ENCODE data around the gene MFF.
"Not testable (repeated sequence)": the region's sequence is repeated elsewhere in the genome, so short reads cannot be mapped to it uniquely, and the experiment has no call there.

MFF gene

DNA sequence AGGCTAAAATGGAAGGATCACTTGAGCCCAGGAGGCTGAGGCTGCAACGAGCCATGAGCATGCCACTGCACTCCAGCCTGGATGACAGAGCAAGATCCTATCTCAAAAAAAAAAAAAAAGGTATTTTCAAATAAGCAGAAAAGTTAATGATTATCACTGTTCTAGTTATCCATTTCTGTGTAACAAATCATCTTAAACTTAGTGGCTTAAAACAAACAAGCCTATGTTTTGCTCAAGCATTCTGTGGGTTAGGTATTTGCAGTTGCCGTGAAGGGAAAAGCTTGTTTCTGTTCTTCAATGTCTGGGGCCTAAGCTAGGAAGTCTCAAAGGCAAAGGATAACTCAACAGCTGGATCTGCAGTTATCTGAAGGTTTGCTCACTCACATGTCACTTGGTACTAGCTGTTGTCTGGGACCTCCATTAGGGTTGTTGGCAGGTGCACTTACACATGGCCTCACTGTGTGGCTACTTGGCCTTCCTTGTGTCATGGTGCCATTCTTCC, 14.1 kb downstream of the MFF start:
- no peak for DNase-seq

DNA sequence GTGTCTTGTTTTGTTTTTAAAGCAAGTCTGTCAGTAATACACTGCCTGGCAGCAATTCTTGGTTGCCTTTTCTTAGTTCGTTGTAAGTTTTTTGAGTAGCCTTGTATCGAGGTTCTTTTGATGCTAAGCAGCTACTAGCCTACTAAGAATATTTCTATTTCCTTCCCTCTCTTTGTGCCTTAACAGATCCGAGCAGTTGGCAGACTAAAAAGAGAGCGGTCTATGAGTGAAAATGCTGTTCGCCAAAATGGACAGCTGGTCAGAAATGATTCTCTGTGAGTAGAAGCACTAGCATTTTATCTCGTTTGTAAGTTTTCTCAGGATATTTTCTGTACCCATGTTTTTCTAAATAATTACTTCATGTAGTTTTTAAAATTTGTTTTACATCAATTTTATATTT, 15.1 kb downstream of the MFF start:
- DNase-seq, result no peak

DNA sequence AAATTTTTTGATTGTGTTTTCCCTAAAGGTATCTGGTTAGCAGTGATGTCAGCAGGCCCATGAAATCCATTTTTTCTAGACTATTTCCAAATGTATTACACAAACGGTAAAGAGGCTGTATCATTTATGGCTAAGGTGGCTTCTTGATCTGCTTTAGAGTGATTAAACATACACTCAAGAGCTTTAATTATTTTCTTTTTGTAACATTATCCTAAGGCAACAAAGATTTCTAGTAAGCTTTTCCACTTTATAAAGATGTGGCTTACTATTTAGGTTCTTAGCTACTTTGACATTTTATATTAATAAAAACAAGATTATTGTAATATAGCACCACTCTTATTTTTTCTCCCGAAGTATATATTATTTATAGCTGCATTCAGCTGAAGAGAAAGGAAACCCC, 16.5 kb downstream of the MFF start:
- DNase-seq, result no peak

DNA sequence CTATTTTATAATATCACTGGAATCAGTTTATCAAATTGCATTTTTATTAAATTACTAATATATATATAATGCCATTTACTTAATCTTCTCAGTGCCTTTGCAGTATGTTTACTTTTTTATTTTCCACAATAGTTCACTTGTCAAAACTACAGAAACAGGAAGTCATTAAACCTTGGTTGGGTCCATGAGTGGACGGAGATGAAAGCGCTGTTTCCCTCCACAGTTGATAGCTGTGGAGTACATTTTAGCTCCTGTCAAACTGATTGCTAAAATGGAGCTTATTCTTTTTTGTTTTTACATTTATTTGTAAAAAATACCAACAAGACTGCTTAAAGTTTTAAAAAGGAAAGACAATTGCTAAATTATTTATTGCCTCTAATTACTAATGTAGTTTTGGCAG, 19.2 kb downstream of the MFF start:
- no peak for DNase-seq

DNA sequence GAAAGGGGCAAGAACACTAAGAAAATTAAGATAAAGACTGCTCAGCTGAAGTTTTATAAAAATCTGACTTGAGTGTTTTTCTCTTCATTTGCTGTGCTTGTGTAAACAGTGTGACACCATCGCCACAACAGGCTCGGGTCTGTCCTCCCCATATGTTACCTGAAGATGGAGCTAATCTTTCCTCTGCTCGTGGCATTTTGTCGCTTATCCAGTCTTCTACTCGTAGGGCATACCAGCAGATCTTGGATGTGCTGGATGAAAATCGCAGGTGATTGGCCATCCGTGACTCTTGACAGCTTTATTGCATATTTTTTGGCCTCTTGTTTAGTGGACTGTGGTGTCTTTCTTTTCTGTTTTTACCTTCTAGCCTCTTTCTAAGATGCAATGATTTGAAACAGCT, 22.1 kb downstream of the MFF start:
- no peak for DNase-seq

DNA sequence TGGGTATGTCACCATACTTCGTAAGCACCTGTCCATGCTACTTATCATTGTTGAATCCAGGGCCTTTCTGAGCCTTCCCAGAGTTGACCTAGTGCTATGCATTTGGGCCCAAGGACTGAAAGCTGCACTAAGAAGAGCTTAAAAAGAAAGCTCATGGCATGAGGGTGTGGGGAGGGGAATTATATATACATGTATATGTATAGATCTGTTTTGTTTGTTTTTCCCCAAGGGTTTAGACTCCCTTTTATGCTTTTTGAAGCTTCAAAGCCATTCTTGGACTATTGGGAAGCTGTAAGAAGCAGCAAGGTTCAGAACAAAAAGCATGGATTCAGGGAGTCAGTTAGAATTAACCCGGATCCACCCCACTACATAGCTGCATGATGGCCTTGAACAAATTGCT, 23.3 kb downstream of the MFF start:
- DNase-seq, result no peak

DNA sequence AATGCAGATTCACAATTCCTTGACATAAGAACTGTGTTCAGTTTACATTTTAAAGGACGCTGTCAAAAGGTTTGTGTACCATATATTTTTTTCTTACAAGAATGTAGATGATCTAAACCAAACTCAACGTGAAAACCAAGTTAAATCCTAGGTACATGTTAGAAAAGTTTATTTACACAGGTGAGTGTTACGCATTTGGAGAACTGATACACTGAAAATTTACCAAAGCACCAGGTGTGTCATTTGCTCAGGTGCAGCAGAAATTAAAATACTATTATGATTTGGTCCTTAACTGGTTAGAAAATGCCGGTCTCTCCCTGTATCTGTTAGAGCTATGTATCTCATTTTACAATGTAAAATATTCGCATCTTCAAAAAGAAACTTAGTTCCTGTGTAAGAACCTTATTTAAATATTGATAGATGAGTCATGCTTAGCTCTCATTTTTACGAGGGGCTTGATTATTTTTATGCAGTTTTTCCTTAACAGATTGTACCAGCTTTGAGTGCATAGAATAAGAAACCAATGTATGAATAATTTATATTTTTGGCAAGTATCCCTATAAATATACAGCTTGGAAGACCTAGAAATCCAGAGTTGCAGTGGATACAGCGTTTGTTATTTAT, 25.1 kb downstream of the MFF start:
- no peak for DNase-seq

DNA sequence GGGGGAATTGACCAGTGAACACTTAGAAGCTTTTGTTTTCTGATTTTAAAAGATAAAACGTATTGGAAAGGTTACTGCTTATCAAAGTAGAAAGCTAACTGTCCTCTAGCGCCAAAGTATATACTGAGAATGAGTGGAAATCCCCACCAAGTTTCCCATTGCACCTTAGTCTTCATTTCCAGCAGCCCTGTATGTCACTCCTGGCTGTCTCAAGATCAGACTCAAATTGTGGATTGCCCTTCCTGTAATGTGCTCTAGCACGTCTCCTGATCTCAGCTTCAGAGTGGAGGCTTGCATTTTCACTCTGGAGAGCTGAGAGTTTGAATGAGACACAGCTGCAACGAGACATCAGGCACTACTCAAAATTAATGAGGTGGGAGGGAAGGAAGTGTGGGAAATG, 26.6 kb downstream of the MFF start:
- no peak for DNase-seq

DNA sequence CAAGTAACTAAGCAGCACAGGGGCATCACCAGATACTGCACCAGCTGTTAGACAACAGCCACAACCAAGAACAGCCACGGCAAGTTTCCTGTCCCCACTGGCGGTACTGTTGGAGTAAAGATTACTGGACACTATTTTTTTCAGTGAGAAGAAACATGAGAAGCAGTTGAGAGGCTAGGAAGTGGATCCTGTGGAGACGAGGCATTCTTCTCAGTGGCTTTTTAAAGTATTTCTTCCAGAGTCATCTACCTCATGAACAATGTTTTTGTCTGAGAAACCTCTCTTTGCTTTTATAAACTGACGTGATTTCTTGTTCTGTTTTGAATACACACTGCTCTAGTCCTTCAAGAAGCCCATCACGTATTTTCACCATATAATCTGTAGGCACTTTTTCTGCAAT, 35.3 kb downstream of the MFF start:
- DNase-seq, result no peak

DNA sequence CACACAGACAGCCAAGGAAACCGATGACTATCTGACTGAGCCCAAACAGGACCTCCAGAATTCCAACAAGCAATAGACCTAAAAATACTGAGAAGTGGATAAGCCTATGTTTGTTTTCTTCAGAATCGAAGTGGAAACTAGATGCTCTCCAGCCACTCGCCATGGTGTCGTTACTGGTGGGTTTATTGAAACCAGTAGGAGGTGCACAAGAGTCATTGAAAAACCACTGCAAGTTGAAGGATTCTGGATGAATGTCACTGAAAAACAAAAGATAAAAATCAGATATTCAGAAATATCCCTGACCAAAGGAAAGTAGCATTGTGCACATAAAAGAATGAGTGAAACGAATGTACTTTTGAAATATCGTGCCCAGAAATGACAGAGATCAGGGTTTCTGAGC, 38.7 kb downstream of the MFF start:
- DNase-seq, result no peak

DNA sequence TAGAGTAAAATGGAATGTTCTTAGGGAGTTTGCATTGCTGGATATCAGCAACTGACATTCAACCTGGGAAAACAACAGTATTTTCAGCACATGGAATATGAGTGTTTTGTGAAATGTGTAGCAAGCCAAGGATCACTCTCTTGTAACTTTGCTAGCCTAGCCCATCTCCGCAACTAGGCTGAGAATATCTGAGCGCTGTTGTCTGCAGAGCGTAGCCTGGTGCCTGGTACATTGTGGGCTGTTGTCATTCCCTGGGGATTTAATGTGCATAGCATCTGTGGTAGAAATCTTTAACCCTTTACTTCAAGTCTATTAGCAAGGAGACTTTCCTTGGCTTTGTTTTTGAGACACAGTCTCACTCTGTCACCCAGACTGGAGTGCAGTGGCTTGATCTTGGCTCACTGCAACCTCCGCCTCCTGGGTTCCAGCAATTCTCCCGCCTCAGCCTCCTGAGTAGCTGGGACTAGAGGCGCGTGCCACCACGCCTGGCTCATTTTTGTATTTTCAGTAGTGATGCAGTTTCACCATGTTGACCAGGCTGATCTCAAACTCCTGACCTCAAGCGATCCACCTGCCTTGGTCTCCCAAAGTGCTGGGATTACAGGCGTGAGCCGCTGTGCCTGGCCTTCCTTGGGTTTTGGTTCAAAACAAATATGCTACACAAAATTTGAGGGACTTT, 39.7 kb downstream of the MFF start:
- not testable (repeated sequence) for DNase-seq

DNA sequence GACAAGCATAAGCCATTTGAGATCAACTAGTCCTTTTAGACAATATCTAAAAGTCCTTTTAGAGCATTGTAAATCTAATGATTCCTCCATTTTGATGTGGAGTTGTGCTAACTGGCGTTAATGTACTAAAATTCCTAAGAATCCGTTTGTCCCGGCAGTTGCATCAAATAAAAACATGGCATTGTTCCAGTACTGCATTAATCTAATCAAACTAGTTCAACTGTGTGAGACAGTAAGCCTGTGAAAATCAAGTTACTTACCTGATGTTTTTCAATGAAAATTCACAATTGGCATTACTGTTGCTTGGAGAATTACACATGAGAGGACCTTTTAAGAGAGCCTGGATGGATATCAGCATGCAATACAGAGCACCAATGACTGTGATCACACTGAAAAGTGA, 40.8 kb downstream of the MFF start:
- DNase-seq, result no peak

DNA sequence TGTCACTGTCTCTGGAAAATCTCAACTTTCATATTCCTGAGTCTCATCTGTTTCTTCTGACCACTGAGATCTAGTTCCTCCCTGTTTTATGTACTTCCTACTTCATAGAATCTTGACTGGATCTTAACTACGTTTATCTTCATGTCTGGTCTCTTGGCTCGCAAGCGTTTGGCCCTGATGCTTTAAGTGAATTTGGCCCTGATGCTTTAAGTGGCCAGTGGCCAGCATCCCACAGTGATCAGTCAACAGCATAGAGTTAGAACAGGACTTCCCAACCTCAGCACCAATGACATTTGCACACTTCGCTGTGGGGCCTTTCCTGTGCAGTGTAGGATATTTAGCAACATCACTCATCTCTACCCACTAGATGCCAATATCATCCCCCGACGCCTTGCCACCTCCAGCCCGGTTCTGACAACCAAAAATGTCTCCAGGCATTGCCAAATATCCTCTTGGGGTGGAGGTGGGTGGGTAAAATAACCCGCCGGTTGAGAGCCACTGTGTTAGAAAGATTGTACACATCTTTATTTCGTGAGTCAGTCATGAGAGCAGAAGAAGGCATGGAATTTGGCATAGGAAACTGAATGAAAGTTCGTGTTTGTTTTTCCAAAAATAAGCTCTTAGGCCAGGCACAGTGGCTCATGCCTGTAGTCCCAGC, 41.8 kb downstream of the MFF start:
- DNase-seq, result no peak

DNA sequence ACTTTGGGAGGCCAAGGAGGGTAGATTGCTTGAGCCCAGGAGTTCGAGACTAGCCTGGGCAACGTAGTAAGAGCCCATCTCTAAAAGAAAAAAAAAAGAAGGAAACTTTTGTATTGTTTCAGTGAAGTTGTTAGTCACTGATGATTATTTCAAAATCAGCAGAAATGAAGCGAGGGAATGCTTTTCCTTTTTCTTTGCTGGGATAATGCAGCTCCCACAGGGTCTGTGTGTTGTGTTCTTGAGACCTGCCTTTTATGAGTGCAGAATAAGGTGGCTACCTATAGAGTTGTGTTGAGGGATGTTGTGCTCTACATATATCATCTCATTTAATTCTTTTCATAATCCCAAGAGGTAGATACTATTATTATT, 42.4 kb downstream of the MFF start:
- no peak for DNase-seq

DNA sequence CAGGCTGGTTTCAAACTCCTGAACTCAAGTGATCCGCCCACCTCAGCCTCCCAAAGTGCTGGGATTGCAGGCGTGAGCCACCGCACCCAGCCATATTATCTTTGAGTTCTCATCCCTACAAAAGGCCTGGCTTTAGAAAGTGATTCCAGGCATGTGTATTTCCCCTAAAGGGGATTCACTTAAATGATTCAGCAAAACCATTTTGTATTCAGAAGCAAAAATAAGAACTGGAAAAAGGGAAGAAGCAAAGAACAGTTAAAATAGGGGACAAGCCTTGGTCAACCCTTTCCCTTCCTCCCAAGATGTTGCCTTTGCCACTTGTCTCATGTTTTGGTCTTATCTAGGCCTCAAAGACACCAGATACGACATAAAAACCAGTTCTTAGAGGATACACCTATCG, 43.5 kb downstream of the MFF start:
- no peak for DNase-seq

DNA sequence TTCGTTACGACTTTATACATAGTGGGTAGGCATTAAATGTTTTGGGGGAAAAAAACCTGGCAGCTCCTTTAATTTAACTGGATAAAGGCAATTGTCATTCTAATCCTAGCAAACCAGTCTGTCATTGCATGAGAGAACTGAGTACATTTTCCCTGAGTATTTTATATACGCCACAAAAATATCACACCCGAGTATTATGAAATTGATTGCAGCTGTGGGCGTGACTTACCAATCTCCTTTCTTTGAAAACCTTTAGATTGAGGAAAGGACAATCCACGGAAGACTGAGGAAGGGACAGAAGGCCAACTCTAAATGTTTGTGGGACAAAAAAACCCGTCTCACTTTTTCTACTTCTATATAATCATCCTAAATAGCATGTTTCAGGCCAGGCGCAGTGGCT, 45.0 kb downstream of the MFF start:
- DNase-seq, result no peak

DNA sequence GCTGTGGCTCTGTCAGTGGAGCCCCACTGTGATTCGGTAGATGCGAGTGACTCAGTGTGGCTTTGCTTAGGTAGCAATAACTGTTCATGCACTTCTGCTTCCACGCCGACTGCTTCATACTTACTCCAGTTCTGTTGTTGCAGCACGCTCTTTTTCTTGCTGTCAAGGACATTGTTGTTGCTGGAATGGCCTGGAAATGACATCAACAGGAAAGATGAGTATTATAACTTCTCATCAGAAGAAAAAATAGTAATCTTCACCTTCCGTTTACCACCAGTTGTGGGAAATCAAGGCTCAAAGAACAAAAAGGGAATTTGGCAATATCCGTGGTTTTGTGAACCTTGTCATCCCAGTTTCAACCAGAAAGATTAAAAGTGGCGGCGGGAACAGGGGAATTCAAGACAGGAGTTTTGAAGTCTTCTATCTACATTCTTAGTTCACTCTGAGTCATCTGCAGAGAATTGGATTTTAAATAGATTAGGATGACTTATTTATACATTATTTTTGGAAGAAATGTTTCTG, 45.8 kb downstream of the MFF start:
- DNase-seq, result no peak

DNA sequence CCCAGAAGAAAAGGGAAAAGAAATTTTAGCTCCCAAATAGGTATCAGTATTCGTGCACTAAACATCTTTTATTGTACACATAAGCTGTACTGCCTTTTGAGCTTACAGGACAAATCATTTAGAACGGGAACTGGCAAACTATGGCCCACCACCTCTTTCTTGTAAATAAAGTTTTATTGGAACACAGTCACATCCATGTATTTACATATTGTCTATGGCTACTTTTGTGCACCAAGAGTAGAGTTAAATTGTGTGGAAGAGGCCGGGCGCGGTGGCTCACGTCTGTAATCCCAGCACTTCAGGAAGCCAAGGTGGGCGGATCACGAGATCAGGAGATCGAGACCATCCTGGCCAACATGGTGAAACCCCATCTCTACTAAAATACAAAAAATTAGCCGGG, 48.3 kb downstream of the MFF start:
- no peak for DNase-seq

DNA sequence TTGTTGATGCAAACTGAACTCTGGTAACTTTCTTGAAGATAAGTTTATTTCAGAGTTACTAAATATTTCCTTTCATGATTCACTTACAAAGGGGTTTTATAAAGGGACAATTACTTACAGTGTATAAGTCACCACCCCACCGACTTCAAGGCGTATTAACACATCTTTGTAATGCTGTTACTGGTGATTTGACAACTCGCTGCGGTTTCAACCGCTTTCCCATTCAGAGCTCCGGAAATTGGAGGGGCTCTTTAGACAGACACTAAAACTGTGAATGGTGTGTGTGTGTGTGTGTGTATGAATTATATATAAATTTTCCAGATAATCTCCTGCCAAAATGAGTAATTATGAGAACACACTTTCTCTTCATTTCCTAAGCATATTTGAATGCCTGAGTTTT, 49.1 kb downstream of the MFF start:
- peak; percentile 15 for DNase-seq

DNA sequence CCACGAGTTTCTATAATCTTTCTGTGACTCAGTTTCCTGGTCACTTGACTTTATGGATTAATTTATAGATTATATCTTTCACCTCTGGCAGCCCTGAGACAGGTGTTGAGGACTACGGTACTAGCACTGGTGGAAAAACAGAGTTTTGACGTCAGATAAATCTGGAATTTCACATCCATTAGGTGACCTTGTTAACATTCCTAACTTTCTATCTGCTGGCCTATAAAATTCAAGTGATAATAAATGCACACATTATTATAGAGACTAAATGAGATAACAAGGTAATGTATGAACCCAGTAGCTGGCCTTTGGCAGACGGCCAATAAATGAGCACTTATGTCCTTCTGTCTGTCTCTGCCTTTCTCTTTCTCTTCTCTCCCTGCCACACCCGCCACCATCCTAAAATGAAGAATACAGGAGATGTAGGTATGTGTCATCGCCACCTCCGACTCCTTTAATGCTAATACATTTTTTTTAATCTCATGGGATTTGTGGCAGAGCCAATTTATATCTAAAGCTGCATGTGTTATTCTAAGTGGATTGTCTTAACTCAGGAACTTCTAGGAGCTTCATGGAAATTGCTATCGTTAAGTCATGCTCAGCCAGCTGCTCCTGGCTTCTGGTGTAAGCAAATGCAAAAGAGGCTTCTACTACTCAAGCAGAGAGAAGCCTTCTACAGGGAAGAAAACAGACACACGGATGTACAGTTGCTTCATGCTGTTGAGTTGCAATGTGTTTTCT, 51.8 kb downstream of the MFF start:
- no peak for DNase-seq

DNA sequence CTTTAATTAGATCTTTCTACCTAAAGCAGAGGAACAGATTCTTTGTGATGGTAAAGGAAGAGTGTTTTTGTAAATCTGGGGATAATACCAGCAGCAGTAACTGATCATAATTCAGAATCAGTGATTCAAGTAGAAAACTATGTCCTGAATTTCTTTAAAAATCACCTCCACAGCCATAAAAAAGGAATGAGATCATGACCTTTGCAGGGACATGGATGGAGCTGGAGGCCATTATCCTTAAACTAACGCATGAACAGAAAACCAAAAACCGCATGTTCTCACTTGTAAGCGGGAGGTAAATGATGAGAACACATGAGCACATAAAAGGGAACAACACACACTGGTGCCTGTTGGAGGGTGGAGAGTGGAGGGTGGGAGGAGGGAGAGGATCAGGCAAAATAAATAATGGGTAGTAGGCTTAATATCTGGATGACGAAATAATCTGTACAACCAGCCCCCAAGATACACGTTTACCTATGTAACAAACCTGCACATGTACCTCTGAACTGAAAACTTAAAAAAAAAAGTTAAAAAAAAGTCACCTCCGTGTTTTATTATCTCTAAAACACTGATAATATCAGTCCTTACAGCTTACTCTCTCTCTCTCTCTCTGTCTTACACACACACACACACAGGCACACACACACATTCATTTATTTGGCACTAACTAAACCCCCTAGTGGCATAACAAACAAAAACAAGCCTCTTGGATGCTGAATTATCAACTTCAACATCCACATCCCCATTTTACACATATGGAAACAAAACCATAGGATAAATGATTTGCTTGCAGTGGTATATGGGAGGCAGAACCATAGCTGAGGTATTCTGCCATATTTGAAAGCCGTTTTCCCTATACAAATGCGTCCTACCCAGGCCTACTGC, 52.7 kb downstream of the MFF start:
- no peak for DNase-seq

DNA sequence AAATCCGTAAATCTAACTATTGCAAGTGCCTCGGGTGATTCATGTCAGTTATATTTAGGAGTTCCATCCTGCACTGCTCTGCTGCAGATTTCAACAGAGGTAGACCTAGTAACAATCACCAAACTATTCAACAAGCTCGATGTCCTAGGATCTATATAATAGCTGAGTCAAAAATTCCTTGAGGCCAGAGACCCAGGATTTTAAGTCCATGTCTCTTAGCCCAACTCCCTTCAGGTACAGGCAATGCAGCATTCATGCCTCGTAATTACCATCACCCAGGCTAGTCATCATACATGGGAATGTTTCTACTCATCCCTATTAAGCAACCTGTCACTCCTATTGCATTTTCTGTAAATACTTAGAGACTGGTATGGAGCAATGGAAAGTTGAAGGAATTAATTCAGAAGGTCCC, 53.3 kb downstream of the MFF start:
- DNase-seq, result no peak

DNA sequence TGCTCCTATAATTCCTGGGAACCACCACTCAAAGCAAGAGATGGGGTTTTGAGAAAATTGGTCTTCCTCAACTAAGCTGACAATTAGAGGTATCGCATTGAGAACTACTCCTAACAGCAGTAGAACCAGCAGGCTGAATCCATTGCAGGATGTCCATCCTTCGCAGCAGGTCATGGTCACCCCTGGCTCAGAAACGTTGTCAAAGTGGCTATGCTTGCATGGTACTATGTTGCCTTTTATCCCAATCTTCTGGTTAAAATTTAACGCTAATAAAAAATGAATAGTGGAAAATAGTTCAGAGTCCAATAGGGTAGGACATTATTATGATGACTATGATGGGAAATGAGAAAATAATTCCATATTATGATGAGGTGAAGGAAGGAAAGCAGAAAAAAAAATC, 54.0 kb downstream of the MFF start, which contains the start of gene TM4SF20:
Gene TM4SF20, minus strand, starts transcription at position 212 of the 400 bp plus-strand sequence. Its CDS starts 38 bp downstream, at position 174.
- no peak for DNase-seq
